GM23338 (cell line): Measurements from ENCODE around the gene CDH18. TPM values are rescaled to one million over a fixed set of nuclear protein-coding genes. Genes with fewer than 3 reads are reported as not detected.

Experiments used
- ATAC-seq: fragments of 200-7000 bp; cut with Tn5 transposase; 3 replicates; pipeline ENCODE4 v1.9.1; 2020
- DNase-seq: peaks from one replicate; pipeline ENCODE4 v3.0.0-alpha.2; 2015; ENCODE audit warnings: low spot score
- H2AFZ ChIP-seq: fragments of 200-600 bp; sonication (generic); 2 replicates; pipeline ENCODE4 v1.8.0; 2016; ENCODE audit warnings: antibody characterized with exemption, mild to moderate bottlenecking, moderate library complexity
- H3F3A ChIP-seq: fragments of 200-600 bp; sonication (generic); replicated peaks from 2 replicates; pipeline ENCODE4 v1.8.0; 2017; ENCODE audit warnings: antibody characterized with exemption, mixed run types, low read depth
- H3K27ac ChIP-seq: fragments of 200-600 bp; sonication (generic); 2 replicates; pipeline ENCODE4 v1.6.1; 2016; ENCODE audit warnings: low read depth
- H3K27me3 ChIP-seq: fragments of 200-600 bp; sonication (generic); 2 replicates; pipeline ENCODE4 v1.8.0; 2016; ENCODE audit warnings: mild to moderate bottlenecking, mixed run types, moderate library complexity; ENCODE audit not compliant: insufficient read depth
- H3K36me3 ChIP-seq: fragments of 200-600 bp; sonication (generic); 2 replicates; pipeline ENCODE4 v1.8.0; 2016; ENCODE audit warnings: mild to moderate bottlenecking; ENCODE audit not compliant: insufficient read depth
- H3K4me1 ChIP-seq: fragments of 200-600 bp; sonication (generic); 2 replicates; pipeline ENCODE4 v1.8.0; 2016; ENCODE audit warnings: mild to moderate bottlenecking, moderate library complexity; ENCODE audit not compliant: insufficient read depth
- H3K4me2 ChIP-seq: fragments of 200-600 bp; sonication (generic); 2 replicates; pipeline ENCODE4 v1.7.1; 2017; ENCODE audit warnings: mixed run types
- H3K4me3 ChIP-seq: fragments of 200-600 bp; sonication (generic); 2 replicates; pipeline ENCODE4 v1.6.1; 2016; ENCODE audit warnings: mixed run types
- H3K79me2 ChIP-seq: fragments of 200-600 bp; sonication (generic); replicated peaks from 2 replicates; pipeline ENCODE4 v1.8.0; 2017; ENCODE audit warnings: mild to moderate bottlenecking; ENCODE audit not compliant: insufficient read depth
- H3K9me2 ChIP-seq: fragments of 200-600 bp; sonication (generic); 2 replicates; pipeline ENCODE4 v1.8.0; 2017; ENCODE audit not compliant: insufficient read depth
- H4K20me1 ChIP-seq: fragments of 200-600 bp; sonication (generic); replicated peaks from 2 replicates; pipeline ENCODE4 v1.8.0; 2017; ENCODE audit warnings: mild to moderate bottlenecking; ENCODE audit not compliant: insufficient read depth
- H3K27ac Mint-ChIP-seq: 2 replicates; pipeline ENCODE4 v1.8.0; 2020; ENCODE audit warnings: inconsistent platforms, mild to moderate bottlenecking, moderate library complexity, mixed read lengths
- H3K27me3 Mint-ChIP-seq: 3 replicates; pipeline ENCODE4 v1.8.0; 2022; ENCODE audit warnings: low read depth, mild to moderate bottlenecking, moderate library complexity, mixed read lengths, inconsistent platforms; ENCODE audit not compliant: insufficient read depth, poor library complexity
- H3K36me3 Mint-ChIP-seq: 3 replicates; pipeline ENCODE4 v1.8.0; 2021; ENCODE audit warnings: low read depth, mild to moderate bottlenecking, inconsistent platforms, moderate library complexity, mixed read lengths
- H3K4me1 Mint-ChIP-seq: 3 replicates; pipeline ENCODE4 v1.8.0; 2020; ENCODE audit warnings: mild to moderate bottlenecking, inconsistent platforms, mixed read lengths
- H3K4me3 Mint-ChIP-seq: 3 replicates; pipeline ENCODE4 v1.8.0; 2021; ENCODE audit warnings: moderate library complexity, mild to moderate bottlenecking, inconsistent platforms, mixed read lengths
- H3K9me3 Mint-ChIP-seq: 3 replicates; pipeline ENCODE4 v1.8.0; 2020; ENCODE audit warnings: moderate library complexity, mild to moderate bottlenecking, inconsistent platforms, mixed read lengths
- CREB1 ChIP-seq: fragments of 250-450 bp; sonication (Bioruptor Pico); IDR thresholded peaks from 2 replicates; pipeline ENCODE4 v1.5.0; 2020; ENCODE audit warnings: low read depth, mild to moderate bottlenecking, moderate library complexity
- ETS1 ChIP-seq: IDR thresholded peaks from 2 replicates; pipeline ENCODE4 v1.6.1; 2016; ENCODE audit warnings: antibody characterized with exemption
- EZH2 ChIP-seq: fragments of 200-600 bp; sonication (generic); IDR thresholded peaks from one replicate; pipeline ENCODE4 v1.8.0; 2017; ENCODE audit warnings: antibody characterized with exemption, mild to moderate bottlenecking, low read depth; ENCODE audit not compliant: unreplicated experiment
- EZH2phosphoT487 ChIP-seq: fragments of 200-600 bp; sonication (generic); IDR thresholded peaks from one replicate; pipeline ENCODE4 v1.8.1; 2018; ENCODE audit warnings: antibody characterized with exemption; ENCODE audit not compliant: unreplicated experiment
- JUNB ChIP-seq: IDR thresholded peaks from one replicate; pipeline ENCODE4 v1.6.1; 2016; ENCODE audit warnings: antibody characterized with exemption; ENCODE audit not compliant: unreplicated experiment
- NANOG ChIP-seq: IDR thresholded peaks from 2 replicates; pipeline ENCODE4 v1.6.1; 2016; ENCODE audit warnings: antibody characterized with exemption, borderline replicate concordance
- POLR2AphosphoS5 ChIP-seq: IDR thresholded peaks from 2 replicates; pipeline ENCODE4 v1.6.1; 2016; ENCODE audit warnings: antibody characterized with exemption, low read depth
- STAT1 ChIP-seq: IDR thresholded peaks from one replicate; pipeline ENCODE4 v1.6.1; 2016; ENCODE audit warnings: antibody characterized with exemption; ENCODE audit not compliant: unreplicated experiment
- ZNF114 ChIP-seq: fragments of 250-450 bp; sonication (Bioruptor Pico); IDR thresholded peaks from 2 replicates; pipeline ENCODE4 v1.5.0; 2020; ENCODE audit warnings: mild to moderate bottlenecking, moderate library complexity
- ZNF331 ChIP-seq: fragments of 250-450 bp; sonication (Bioruptor Pico); IDR thresholded peaks from 2 replicates; pipeline ENCODE4 v1.5.0; 2020; ENCODE audit warnings: low read depth, mild to moderate bottlenecking, moderate library complexity
- polyA plus RNA-seq: library from polyadenylated mRNA; unstranded; fragments of >200 nt; fragmentation: Nextera tagmentation; extraction: Ambion mirVana; gene quantifications from 2 replicates; pipeline ENCODE4 v1.2.1, GENCODE V29; 2016
- total RNA-seq: library from RNA; depleted of rRNA; stranded (reverse); fragments of >200 nt; shearing (Covaris generic); gene quantifications from 2 replicates; pipeline ENCODE4 v1.2.3, GENCODE V29; 2014
- TF ChIP-seq, protein P1 (sequence below): fragments of 250-450 bp; sonication (Bioruptor Pico); IDR thresholded peaks from 2 replicates; pipeline ENCODE4 v1.5.0; 2020; ENCODE audit warnings: mild to moderate bottlenecking, moderate library complexity
- TF ChIP-seq, protein P2 (sequence below), 2 experiments: fragments of 200-600 bp in 1 of 2; sonication (generic) in 1 of 2; conservative IDR thresholded peaks; 2 replicates each; pipeline versions ENCODE4 v1.5.1 to v1.6.1; 2016 to 2017; ENCODE audit warnings: antibody characterized with exemption in 2 of 2, low read depth in 2 of 2, mild to moderate bottlenecking in 2 of 2, moderate library complexity in 1 of 2
- TF ChIP-seq, protein P3 (sequence below): IDR thresholded peaks from one replicate; pipeline ENCODE4 v1.6.1; 2018; ENCODE audit warnings: antibody characterized with exemption; ENCODE audit not compliant: unreplicated experiment

Gene CDH18
- total and polyA plus RNA-seq, 2 experiments from 2014 or later, result 1.3 TPM; not detected in 1

- H3K79me2 ChIP-seq, result no peaks in the 10 kb centered on the region
- H3K9me3 Mint-ChIP-seq, result no peaks in the 10 kb centered on the region
- DNase-seq (no peak), ATAC-seq (no peak)
- H2AFZ ChIP-seq, result no peak overlapping the region
- no peaks in the 10 kb centered on the region for H4K20me1 ChIP-seq
- peaks cover 9% of the 10 kb centered on the region; the same call in 2 of the 3 replicates for H3K4me1 Mint-ChIP-seq
- H3F3A ChIP-seq, result no peaks in the 10 kb centered on the region
- no peaks in the 10 kb centered on the region for H3K9me2 ChIP-seq
- H3K27me3 Mint-ChIP-seq, result peaks cover 13% of the 10 kb centered on the region
- peaks cover 7% of the 10 kb centered on the region; the same call in 1 of the 2 replicates for H3K4me1 ChIP-seq
- H3K27me3 ChIP-seq, result peaks cover 31% of the 10 kb centered on the region
- no peak overlapping the region for H3K27ac Mint-ChIP-seq
- no peak overlapping the region for H3K27ac ChIP-seq
- H3K4me3 ChIP-seq, result no peak overlapping the region
- no peak for TF ChIP-seq STAT1
- TF ChIP-seq, protein P1, sequence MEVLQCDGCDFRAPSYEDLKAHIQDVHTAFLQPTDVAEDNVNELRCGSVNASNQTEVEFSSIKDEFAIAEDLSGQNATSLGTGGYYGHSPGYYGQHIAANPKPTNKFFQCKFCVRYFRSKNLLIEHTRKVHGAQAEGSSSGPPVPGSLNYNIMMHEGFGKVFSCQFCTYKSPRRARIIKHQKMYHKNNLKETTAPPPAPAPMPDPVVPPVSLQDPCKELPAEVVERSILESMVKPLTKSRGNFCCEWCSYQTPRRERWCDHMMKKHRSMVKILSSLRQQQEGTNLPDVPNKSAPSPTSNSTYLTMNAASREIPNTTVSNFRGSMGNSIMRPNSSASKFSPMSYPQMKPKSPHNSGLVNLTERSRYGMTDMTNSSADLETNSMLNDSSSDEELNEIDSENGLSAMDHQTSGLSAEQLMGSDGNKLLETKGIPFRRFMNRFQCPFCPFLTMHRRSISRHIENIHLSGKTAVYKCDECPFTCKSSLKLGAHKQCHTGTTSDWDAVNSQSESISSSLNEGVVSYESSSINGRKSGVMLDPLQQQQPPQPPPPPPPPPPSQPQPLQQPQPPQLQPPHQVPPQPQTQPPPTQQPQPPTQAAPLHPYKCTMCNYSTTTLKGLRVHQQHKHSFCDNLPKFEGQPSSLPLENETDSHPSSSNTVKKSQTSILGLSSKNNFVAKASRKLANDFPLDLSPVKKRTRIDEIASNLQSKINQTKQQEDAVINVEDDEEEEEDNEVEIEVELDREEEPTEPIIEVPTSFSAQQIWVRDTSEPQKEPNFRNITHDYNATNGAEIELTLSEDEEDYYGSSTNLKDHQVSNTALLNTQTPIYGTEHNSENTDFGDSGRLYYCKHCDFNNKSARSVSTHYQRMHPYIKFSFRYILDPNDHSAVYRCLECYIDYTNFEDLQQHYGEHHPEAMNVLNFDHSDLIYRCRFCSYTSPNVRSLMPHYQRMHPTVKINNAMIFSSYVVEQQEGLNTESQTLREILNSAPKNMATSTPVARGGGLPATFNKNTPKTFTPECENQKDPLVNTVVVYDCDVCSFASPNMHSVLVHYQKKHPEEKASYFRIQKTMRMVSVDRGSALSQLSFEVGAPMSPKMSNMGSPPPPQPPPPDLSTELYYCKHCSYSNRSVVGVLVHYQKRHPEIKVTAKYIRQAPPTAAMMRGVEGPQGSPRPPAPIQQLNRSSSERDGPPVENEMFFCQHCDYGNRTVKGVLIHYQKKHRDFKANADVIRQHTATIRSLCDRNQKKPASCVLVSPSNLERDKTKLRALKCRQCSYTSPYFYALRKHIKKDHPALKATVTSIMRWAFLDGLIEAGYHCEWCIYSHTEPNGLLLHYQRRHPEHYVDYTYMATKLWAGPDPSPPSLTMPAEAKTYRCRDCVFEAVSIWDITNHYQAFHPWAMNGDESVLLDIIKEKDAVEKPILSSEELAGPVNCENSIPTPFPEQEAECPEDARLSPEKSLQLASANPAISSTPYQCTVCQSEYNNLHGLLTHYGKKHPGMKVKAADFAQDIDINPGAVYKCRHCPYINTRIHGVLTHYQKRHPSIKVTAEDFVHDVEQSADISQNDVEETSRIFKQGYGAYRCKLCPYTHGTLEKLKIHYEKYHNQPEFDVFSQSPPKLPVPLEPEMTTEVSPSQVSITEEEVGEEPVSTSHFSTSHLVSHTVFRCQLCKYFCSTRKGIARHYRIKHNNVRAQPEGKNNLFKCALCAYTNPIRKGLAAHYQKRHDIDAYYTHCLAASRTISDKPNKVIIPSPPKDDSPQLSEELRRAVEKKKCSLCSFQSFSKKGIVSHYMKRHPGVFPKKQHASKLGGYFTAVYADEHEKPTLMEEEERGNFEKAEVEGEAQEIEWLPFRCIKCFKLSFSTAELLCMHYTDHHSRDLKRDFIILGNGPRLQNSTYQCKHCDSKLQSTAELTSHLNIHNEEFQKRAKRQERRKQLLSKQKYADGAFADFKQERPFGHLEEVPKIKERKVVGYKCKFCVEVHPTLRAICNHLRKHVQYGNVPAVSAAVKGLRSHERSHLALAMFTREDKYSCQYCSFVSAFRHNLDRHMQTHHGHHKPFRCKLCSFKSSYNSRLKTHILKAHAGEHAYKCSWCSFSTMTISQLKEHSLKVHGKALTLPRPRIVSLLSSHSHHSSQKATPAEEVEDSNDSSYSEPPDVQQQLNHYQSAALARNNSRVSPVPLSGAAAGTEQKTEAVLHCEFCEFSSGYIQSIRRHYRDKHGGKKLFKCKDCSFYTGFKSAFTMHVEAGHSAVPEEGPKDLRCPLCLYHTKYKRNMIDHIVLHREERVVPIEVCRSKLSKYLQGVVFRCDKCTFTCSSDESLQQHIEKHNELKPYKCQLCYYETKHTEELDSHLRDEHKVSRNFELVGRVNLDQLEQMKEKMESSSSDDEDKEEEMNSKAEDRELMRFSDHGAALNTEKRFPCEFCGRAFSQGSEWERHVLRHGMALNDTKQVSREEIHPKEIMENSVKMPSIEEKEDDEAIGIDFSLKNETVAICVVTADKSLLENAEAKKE (CRISPR knock-in tag), result no peak
- no peak for TF ChIP-seq EZH2phosphoT487
- no peak for TF ChIP-seq ETS1
- TF ChIP-seq, protein P2, sequence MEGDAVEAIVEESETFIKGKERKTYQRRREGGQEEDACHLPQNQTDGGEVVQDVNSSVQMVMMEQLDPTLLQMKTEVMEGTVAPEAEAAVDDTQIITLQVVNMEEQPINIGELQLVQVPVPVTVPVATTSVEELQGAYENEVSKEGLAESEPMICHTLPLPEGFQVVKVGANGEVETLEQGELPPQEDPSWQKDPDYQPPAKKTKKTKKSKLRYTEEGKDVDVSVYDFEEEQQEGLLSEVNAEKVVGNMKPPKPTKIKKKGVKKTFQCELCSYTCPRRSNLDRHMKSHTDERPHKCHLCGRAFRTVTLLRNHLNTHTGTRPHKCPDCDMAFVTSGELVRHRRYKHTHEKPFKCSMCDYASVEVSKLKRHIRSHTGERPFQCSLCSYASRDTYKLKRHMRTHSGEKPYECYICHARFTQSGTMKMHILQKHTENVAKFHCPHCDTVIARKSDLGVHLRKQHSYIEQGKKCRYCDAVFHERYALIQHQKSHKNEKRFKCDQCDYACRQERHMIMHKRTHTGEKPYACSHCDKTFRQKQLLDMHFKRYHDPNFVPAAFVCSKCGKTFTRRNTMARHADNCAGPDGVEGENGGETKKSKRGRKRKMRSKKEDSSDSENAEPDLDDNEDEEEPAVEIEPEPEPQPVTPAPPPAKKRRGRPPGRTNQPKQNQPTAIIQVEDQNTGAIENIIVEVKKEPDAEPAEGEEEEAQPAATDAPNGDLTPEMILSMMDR (conservative IDR thresholded peaks at IDR 0.05; ENCODE audit: low read depth in 2 of 2), result no peak
- no peak for TF ChIP-seq JUNB
- TF ChIP-seq POLR2AphosphoS5, result no peak
- TF ChIP-seq ZNF114 (CRISPR knock-in tag), result no peak
- TF ChIP-seq, protein P3, sequence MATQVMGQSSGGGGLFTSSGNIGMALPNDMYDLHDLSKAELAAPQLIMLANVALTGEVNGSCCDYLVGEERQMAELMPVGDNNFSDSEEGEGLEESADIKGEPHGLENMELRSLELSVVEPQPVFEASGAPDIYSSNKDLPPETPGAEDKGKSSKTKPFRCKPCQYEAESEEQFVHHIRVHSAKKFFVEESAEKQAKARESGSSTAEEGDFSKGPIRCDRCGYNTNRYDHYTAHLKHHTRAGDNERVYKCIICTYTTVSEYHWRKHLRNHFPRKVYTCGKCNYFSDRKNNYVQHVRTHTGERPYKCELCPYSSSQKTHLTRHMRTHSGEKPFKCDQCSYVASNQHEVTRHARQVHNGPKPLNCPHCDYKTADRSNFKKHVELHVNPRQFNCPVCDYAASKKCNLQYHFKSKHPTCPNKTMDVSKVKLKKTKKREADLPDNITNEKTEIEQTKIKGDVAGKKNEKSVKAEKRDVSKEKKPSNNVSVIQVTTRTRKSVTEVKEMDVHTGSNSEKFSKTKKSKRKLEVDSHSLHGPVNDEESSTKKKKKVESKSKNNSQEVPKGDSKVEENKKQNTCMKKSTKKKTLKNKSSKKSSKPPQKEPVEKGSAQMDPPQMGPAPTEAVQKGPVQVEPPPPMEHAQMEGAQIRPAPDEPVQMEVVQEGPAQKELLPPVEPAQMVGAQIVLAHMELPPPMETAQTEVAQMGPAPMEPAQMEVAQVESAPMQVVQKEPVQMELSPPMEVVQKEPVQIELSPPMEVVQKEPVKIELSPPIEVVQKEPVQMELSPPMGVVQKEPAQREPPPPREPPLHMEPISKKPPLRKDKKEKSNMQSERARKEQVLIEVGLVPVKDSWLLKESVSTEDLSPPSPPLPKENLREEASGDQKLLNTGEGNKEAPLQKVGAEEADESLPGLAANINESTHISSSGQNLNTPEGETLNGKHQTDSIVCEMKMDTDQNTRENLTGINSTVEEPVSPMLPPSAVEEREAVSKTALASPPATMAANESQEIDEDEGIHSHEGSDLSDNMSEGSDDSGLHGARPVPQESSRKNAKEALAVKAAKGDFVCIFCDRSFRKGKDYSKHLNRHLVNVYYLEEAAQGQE, result no peak
- no peak for TF ChIP-seq CREB1
- TF ChIP-seq ZNF331 (CRISPR knock-in tag), result no peak
- no peak for TF ChIP-seq NANOG
- no peak for TF ChIP-seq EZH2
- no peak overlapping the region for H3K4me3 Mint-ChIP-seq
- no peaks in the 10 kb centered on the region for H3K36me3 ChIP-seq
- H3K36me3 Mint-ChIP-seq, result no peaks in the 10 kb centered on the region
- no peak overlapping the region for H3K4me2 ChIP-seq
Measured at GRCh38 chr5:19986031-19986619, 1.9 kb downstream of the CDH18 start.
